ENCODE measurements around the gene AVP.
A peak's percentile ranks its signal among the peaks of the same experiment; 100 is the strongest.

AVP gene

GRCh38 chr20:3094848-3095629 is 10.5 kb upstream of the AVP start:
- peaks cover 10% of the 10 kb centered on the region for H3K4me1 ChIP-seq (ENCODE audit: control insufficient read depth, insufficient read depth, low read length, poor library complexity, severe bottlenecking)
- 97 to 98% methylated on average over 11 of the region's 13 CpGs for WGBS, 2 experiments (ENCODE audit: insufficient coverage in 2 of 2)
- H3K27ac ChIP-seq (ENCODE audit: low read depth, low read length, severe bottlenecking) = no peak overlapping the region
- H3K4me3 ChIP-seq (ENCODE audit: extremely low read depth, insufficient read depth, low read length, poor library complexity, severe bottlenecking) = no peak overlapping the region
- no peaks in the 10 kb centered on the region for H3K36me3 ChIP-seq (ENCODE audit: control insufficient read depth, insufficient read depth, low read length)
- H3K9me3 ChIP-seq (ENCODE audit: control insufficient read depth, low read length) = no peaks in the 10 kb centered on the region

DNA sequence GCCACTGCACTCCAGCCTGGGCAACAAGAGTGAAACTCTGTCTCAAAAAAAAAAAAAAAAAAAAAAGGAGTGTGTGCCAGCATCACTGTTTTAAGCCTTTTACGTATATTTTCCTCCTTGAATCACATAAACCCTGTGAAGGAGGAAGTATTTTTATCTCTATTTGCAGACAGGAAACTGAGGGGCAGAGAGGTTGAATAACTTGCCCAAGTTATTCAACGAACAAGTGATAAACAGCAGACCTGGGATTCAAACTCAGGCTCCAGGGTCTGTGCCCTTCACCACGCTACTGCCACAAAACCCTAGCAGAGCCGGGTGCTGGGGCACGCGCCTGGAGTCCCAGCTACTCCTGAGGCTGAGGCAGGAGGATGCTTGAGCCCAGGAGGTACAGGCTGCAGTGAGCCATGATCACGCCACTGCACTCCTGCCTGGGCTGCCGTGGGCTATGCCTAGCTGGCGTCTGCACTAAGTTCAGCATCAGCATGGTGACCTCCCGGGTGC is 9.4 kb upstream of the AVP start:
- Histone ChIP-seq H3K4me1 (ENCODE audit: control insufficient read depth, insufficient read depth, low read length, poor library complexity, severe bottlenecking) (peaks cover 10% of the 10 kb centered on the region), H3K27ac (ENCODE audit: low read depth, low read length, severe bottlenecking) (no peak overlapping the region), H3K9me3 (ENCODE audit: control insufficient read depth, low read length) (no peaks in the 10 kb centered on the region), H3K36me3 (ENCODE audit: control insufficient read depth, insufficient read depth, low read length) (no peaks in the 10 kb centered on the region), H3K4me3 (ENCODE audit: extremely low read depth, insufficient read depth, low read length, poor library complexity, severe bottlenecking) (no peak overlapping the region)
- 98% methylated on average over 9 of the region's 10 CpGs for WGBS, 2 experiments (ENCODE audit: insufficient coverage in 2 of 2)

GRCh38 chr20:3092611-3093379 is 8.3 kb upstream of the AVP start:
- Histone ChIP-seq H3K36me3 (ENCODE audit: control insufficient read depth, insufficient read depth, low read length) (no peaks in the 10 kb centered on the region), H3K4me1 (ENCODE audit: control insufficient read depth, insufficient read depth, low read length, poor library complexity, severe bottlenecking) (peaks cover 10% of the 10 kb centered on the region), H3K9me3 (ENCODE audit: control insufficient read depth, low read length) (no peaks in the 10 kb centered on the region), H3K27ac (ENCODE audit: low read depth, low read length, severe bottlenecking) (no peak overlapping the region), H3K4me3 (ENCODE audit: extremely low read depth, insufficient read depth, low read length, poor library complexity, severe bottlenecking) (peak overlapping the region; percentile 12)
- WGBS, 2 experiments (ENCODE audit: insufficient coverage in 2 of 2) = 31 to 39% methylated on average over 50 to 62 of the region's 81 CpGs

DNA sequence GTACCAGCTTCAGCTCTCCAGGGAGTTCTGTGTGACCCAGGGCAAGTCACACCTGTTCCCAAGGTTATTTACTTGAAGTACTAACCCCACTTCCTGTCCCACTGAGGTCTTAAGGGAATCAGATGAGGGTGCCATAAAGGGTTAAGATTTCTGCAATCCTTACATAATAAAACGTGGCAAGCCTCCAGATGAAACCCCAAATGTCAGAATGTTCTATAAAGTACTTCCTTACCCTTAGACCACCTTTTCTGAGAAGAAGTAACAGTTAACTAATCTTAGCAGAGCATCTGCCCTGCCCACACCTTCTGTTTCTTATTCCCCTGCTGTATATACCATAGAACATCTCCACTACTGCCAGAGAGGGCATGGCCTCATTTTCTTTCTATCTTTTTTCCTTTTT is 6.0 kb upstream of the AVP start:
- Histone ChIP-seq H3K36me3 (ENCODE audit: control insufficient read depth, insufficient read depth, low read length) (no peaks in the 10 kb centered on the region), H3K4me3 (ENCODE audit: extremely low read depth, insufficient read depth, low read length, poor library complexity, severe bottlenecking) (no peak overlapping the region), H3K9me3 (ENCODE audit: control insufficient read depth, low read length) (no peaks in the 10 kb centered on the region), H3K4me1 (ENCODE audit: control insufficient read depth, insufficient read depth, low read length, poor library complexity, severe bottlenecking) (peaks cover 10% of the 10 kb centered on the region), H3K27ac (ENCODE audit: low read depth, low read length, severe bottlenecking) (no peak overlapping the region)
- WGBS, 2 experiments (ENCODE audit: insufficient coverage in 2 of 2) = no CpG with 5 or more reads among the region's 1 CpG

DNA sequence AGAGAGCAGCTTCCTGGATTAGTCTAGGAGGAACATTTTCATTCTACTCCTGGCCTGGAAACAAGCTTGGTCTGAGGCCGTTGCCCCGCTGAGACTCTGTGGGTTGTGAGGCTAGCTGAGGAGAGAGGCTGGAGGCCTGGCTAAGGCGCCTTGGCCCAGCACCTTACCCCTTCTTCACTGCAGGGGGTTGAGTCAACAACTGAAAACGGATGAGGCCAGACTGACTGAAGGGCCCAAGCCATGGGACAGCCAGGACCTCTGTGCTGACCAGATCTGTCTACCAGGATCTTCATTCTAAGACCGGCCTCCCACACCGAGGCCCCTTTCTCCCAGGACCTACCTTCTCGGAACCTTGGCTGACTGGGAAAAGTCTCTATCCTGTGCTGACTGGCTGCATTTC is 3.5 kb upstream of the AVP start:
- H3K27ac ChIP-seq (ENCODE audit: low read depth, low read length, severe bottlenecking) = no peak overlapping the region
- H3K4me3 ChIP-seq (ENCODE audit: extremely low read depth, insufficient read depth, low read length, poor library complexity, severe bottlenecking) = no peak overlapping the region
- H3K9me3 ChIP-seq (ENCODE audit: control insufficient read depth, low read length) = no peaks in the 10 kb centered on the region
- no peaks in the 10 kb centered on the region for H3K36me3 ChIP-seq (ENCODE audit: control insufficient read depth, insufficient read depth, low read length)
- H3K4me1 ChIP-seq (ENCODE audit: control insufficient read depth, insufficient read depth, low read length, poor library complexity, severe bottlenecking) = peaks cover 11% of the 10 kb centered on the region
- 78 to 81% methylated on average over 5 to 7 of the region's 7 CpGs for WGBS, 2 experiments (ENCODE audit: insufficient coverage in 2 of 2)

DNA sequence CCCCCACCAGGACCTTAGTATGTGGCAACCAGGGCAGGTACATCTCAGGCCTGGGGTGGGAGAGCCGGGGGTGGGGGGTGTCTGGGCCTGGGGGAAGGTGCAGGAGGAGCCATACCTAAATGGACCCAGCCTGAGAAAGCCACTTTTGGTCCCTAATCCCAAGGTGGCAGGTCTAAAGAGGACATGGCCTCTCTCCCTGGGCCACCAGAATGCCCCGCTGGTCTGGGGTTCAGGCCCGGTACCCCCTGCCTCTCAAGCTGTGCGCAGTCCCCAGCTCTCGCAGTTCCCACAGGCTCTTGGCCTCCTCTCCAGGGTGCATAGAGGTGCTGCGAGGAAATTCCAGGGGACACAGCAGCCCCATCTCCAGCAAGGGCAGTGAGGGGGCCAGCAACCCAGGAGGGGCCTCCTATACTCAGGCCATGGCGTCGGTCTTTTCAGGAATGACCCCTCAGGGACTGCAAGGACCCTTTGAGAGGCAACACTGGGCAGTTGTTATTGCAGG is 1.1 kb upstream of the AVP start:
- H3K27ac ChIP-seq (ENCODE audit: low read depth, low read length, severe bottlenecking) = no peak overlapping the region
- no peaks in the 10 kb centered on the region for H3K9me3 ChIP-seq (ENCODE audit: control insufficient read depth, low read length)
- peaks cover 7% of the 10 kb centered on the region for H3K4me1 ChIP-seq (ENCODE audit: control insufficient read depth, insufficient read depth, low read length, poor library complexity, severe bottlenecking)
- H3K4me3 ChIP-seq (ENCODE audit: extremely low read depth, insufficient read depth, low read length, poor library complexity, severe bottlenecking) = no peak overlapping the region
- 96 to 98% methylated on average over 7 of the region's 8 CpGs for WGBS, 2 experiments (ENCODE audit: insufficient coverage in 2 of 2)
- H3K36me3 ChIP-seq (ENCODE audit: control insufficient read depth, insufficient read depth, low read length) = no peaks in the 10 kb centered on the region

DNA sequence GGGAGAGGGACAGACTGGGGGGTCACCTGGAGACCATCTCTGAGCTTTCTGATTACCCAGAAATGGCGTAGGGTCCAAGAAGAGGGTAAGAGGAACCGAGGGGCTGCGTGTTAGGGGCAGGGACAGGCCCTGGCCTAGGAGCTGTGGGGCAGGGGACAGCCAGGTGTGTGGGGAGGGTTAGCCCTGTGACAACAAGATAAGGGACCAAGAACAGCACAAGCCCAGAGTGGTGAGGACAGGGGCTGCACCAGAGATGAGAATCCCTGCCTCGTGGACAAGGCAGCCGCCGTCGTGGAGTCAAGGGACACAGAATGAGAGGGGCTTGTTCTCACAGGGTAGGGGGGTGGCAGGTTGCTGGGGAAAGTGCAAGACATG is 449 bp upstream of the AVP start:
- 92 to 97% methylated on average over 7 of the region's 7 CpGs for WGBS, 2 experiments (ENCODE audit: insufficient coverage in 2 of 2)

DNA sequence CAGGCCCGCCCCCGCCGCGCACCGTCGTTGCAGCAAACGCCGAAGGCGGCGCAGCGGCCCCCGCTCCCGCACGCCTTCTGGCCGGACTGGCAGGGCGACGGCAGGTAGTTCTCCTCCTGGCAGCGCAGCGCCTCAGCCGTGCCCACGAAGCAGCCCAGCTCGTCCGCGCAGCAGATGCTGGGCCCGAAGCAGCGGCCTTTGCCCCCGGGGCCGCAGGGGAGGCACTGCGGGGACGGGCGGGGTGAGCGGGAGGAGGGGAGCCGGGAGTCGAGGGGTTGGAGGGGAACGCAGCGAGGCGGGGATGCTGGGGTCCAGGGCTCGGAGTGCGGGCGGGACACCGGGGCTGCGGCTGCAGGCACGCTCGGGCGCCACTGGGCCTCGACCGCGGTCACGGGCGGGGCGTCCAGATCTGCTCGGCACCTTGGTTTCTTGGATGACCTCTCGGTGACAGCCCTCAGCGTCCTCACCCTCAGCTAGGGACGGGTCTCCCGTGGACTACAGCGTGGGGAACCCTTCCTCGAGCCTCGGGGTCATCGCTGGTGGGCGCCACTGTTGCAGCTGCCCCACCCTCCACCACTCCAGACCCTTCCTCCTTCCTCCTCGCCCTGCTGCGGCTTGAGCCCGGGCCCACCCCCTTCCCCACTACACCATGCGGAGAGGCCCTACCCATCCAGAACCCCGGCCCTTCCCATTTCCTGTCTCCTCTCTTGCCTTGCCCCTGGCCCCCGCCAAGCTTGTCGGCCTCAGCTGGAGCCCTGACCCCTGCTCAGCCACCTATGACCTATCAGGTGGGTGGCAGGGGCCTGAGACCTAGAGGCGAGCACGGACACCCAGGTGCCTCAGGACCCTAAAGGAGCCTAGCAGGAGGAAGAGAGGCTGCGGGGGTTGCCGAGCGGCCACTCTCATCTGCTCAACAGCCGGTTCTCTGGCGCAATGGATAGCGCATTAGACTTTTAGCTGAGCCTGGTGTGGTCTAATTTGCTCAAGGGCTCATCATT is 1.3 kb downstream of the AVP start:
- Histone ChIP-seq H3K36me3 (ENCODE audit: control insufficient read depth, insufficient read depth, low read length) (no peaks in the 10 kb centered on the region), H3K4me1 (ENCODE audit: control insufficient read depth, insufficient read depth, low read length, poor library complexity, severe bottlenecking) (peaks cover 7% of the 10 kb centered on the region), H3K4me3 (ENCODE audit: extremely low read depth, insufficient read depth, low read length, poor library complexity, severe bottlenecking) (no peak overlapping the region), H3K9me3 (ENCODE audit: control insufficient read depth, low read length) (no peaks in the 10 kb centered on the region), H3K27ac (ENCODE audit: low read depth, low read length, severe bottlenecking) (no peak overlapping the region)
- WGBS, 2 experiments (ENCODE audit: insufficient coverage in 2 of 2) = 21 to 29% methylated on average over 42 to 63 of the region's 76 CpGs

More for the DNA sequence above, 449 bp upstream of the AVP start:
- peaks cover 7% of the 10 kb centered on the region for H3K4me1 ChIP-seq (ENCODE audit: control insufficient read depth, insufficient read depth, low read length, poor library complexity, severe bottlenecking)
- no peak overlapping the region for H3K4me3 ChIP-seq (ENCODE audit: extremely low read depth, insufficient read depth, low read length, poor library complexity, severe bottlenecking)
- no peaks in the 10 kb centered on the region for H3K9me3 ChIP-seq (ENCODE audit: control insufficient read depth, low read length)
- H3K27ac ChIP-seq (ENCODE audit: low read depth, low read length, severe bottlenecking) = no peak overlapping the region
- no peaks in the 10 kb centered on the region for H3K36me3 ChIP-seq (ENCODE audit: control insufficient read depth, insufficient read depth, low read length)

DNA sequence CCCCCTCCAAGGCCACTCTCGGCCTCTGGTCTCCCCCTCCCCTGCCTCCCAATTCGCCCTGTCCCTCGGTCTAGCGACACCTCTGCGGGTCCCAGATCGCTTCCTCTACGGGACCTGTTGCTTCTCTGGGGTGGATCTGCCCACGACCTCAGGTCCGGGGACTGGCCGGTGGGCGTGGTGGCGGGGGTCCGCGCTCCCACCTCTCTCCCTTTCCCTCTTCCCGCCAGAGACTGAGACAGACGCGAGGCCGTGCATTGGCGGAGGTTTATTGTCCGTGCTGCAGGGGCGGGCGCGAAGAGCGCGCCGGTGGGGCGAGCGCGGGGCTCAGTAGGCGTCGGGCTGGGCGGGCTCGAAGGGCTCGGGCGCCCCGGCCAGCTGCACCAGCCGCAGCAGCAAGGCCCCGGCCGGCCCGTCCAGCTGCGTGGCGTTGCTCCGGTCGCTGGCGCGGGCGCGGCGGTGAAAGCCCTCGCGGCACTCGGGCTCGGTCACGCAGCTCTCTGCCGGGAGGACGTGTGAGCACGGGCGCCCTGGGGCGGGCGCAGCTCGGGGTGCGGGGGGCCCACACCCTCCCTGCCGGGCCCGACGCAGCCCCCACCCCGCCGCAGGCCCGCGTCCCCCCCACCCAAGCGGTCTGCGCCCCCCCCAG is 2.1 kb downstream of the AVP start:
- 8 to 14% methylated on average over 36 to 58 of the region's 71 CpGs for WGBS, 2 experiments (ENCODE audit: insufficient coverage in 2 of 2)
- Histone ChIP-seq H3K9me3 (ENCODE audit: control insufficient read depth, low read length) (no peaks in the 10 kb centered on the region), H3K27ac (ENCODE audit: low read depth, low read length, severe bottlenecking) (no peak overlapping the region), H3K4me3 (ENCODE audit: extremely low read depth, insufficient read depth, low read length, poor library complexity, severe bottlenecking) (peak overlapping the region; percentile 16), H3K4me1 (ENCODE audit: control insufficient read depth, insufficient read depth, low read length, poor library complexity, severe bottlenecking) (peaks cover 7% of the 10 kb centered on the region), H3K36me3 (ENCODE audit: control insufficient read depth, insufficient read depth, low read length) (no peaks in the 10 kb centered on the region)

GRCh38 chr20:3081641-3082040 is 2.9 kb downstream of the AVP start:
- H3K36me3 ChIP-seq (ENCODE audit: control insufficient read depth, insufficient read depth, low read length) = no peaks in the 10 kb centered on the region
- H3K27ac ChIP-seq (ENCODE audit: low read depth, low read length, severe bottlenecking) = no peak overlapping the region
- H3K4me3 ChIP-seq (ENCODE audit: extremely low read depth, insufficient read depth, low read length, poor library complexity, severe bottlenecking) = no peak overlapping the region
- 92 to 98% methylated on average over 11 of the region's 11 CpGs for WGBS, 2 experiments (ENCODE audit: insufficient coverage in 2 of 2)
- H3K9me3 ChIP-seq (ENCODE audit: control insufficient read depth, low read length) = no peaks in the 10 kb centered on the region
- peaks cover 7% of the 10 kb centered on the region for H3K4me1 ChIP-seq (ENCODE audit: control insufficient read depth, insufficient read depth, low read length, poor library complexity, severe bottlenecking)
